H1 (cell line): Measurements from ENCODE around the gene HENMT1. TPM values are rescaled to one million over a fixed set of nuclear protein-coding genes. Genes with fewer than 3 reads are reported as not detected.

ENCODE experiments used
- CTCF ChIA-PET: fragments of 300-600 bp; sonication (Branson Sonifier 250); formaldehyde crosslinking; loops from one replicate; lab custom pipeline; 2021; ENCODE audit not compliant: partially characterized antibody; lab: Charles Lee
- POLR2A ChIA-PET: fragments of 300-600 bp; sonication (Branson Sonifier 250); formaldehyde crosslinking; loops from one replicate; lab custom pipeline; 2021; ENCODE audit warnings: inconsistent platforms; ENCODE audit not compliant: partially characterized antibody; lab: Charles Lee
- DNase-seq, 2 experiments: peaks; one replicate each; pipeline versions ENCODE4 v3.0.0 to v3.0.0-alpha.2; 2010 to 2022; ENCODE audit warnings: low spot score in 2 of 2, low read depth in 1 of 2, mixed read lengths in 1 of 2
- FAIRE-seq: peaks from 2 replicates; lab custom pipeline; 2011; peaks lifted over from hg19 to GRCh38; lab: Jason Lieb, UNC
- H2AFZ ChIP-seq: 2 replicates; pipeline ENCODE4 v1.8.1; 2012; ENCODE audit warnings: low read length, inconsistent platforms
- H2AK5ac ChIP-seq: 2 replicates; pipeline ENCODE4 v1.6.1; 2013; ENCODE audit warnings: low read depth, low read length
- H2BK120ac ChIP-seq: replicated peaks from 2 replicates; pipeline ENCODE3; 2013; ENCODE audit warnings: low read depth, low read length, inconsistent platforms
- H2BK12ac ChIP-seq: 2 replicates; pipeline ENCODE4 v1.6.1; 2013; ENCODE audit warnings: low read depth, low read length
- H2BK15ac ChIP-seq: 2 replicates; pipeline ENCODE4 v1.6.1; 2013; ENCODE audit warnings: low read length
- H2BK20ac ChIP-seq: 2 replicates; pipeline ENCODE4 v1.6.1; 2013; ENCODE audit warnings: low read length
- H2BK5ac ChIP-seq: 2 replicates; pipeline ENCODE4 v1.6.1; 2013; ENCODE audit warnings: low read depth, low read length
- H3K14ac ChIP-seq: 2 replicates; pipeline ENCODE4 v1.6.1; 2013; ENCODE audit warnings: inconsistent platforms; ENCODE audit not compliant: insufficient read length
- H3K18ac ChIP-seq: 2 replicates; pipeline ENCODE4 v1.6.1; 2013; ENCODE audit warnings: low read length; ENCODE audit errors: extremely low read depth
- H3K23ac ChIP-seq: 2 replicates; pipeline ENCODE4 v1.6.1; 2013; ENCODE audit warnings: inconsistent platforms; ENCODE audit not compliant: insufficient read length
- H3K23me2 ChIP-seq: 2 replicates; pipeline ENCODE4 v1.6.1; 2013; ENCODE audit warnings: low read depth, low read length
- H3K27ac ChIP-seq: 2 replicates; pipeline ENCODE4 v1.6.1; 2011; ENCODE audit warnings: low read depth, low read length, inconsistent platforms
- H3K27me3 ChIP-seq, 4 experiments: replicated peaks in 1 of 4; 1 replicate in 1 of 4; 2 replicates in 3 of 4; pipeline versions ENCODE4 v1.6.1 to v1.8.1; 2011 to 2013; ENCODE audit warnings: low read length in 3 of 4, mild to moderate bottlenecking in 3 of 4, inconsistent platforms in 2 of 4, mixed read lengths in 2 of 4, moderate library complexity in 1 of 4; ENCODE audit not compliant: control insufficient read depth in 3 of 4, insufficient read depth in 3 of 4; ENCODE audit errors: extremely low read depth in 1 of 4
- H3K36me3 ChIP-seq, 4 experiments: 2 replicates each; pipeline versions ENCODE4 v1.6.1 to v1.8.1; 2011 to 2013; ENCODE audit warnings: mild to moderate bottlenecking in 4 of 4, low read length in 3 of 4, moderate library complexity in 2 of 4, control low read depth in 1 of 4, inconsistent platforms in 1 of 4; ENCODE audit not compliant: insufficient read depth in 4 of 4, control insufficient read depth in 2 of 4
- H3K4ac ChIP-seq: replicated peaks from 2 replicates; pipeline ENCODE3; 2013; ENCODE audit warnings: low read length, low read depth, mixed read lengths, inconsistent platforms; ENCODE audit not compliant: insufficient read length
- H3K4me1 ChIP-seq, 4 experiments: replicated peaks in 1 of 4; 1 replicate in 1 of 4; 2 replicates in 3 of 4; pipeline versions ENCODE4 v1.6.1 to v1.8.1; 2011 to 2013; ENCODE audit warnings: low read length in 3 of 4, inconsistent platforms in 2 of 4, mixed read lengths in 1 of 4; ENCODE audit not compliant: insufficient read depth in 4 of 4, control insufficient read depth in 3 of 4
- H3K4me2 ChIP-seq, 2 experiments: 2 replicates each; pipeline versions ENCODE4 v1.6.1 to v1.8.1; 2011 to 2013; ENCODE audit warnings: low read depth in 2 of 2, low read length in 2 of 2, control low read depth in 1 of 2, inconsistent platforms in 1 of 2, mild to moderate bottlenecking in 1 of 2; ENCODE audit not compliant: insufficient read depth in 1 of 2
- H3K4me3 ChIP-seq, 4 experiments: fragments of 200-600, 300-600 bp in 1 of 4; sonication (generic), shearing (Covaris generic), sonication (Bioruptor Twin) in 1 of 4; 2 replicates each; pipeline versions ENCODE4 v1.5.1 to v1.8.1; 2011 to 2016; ENCODE audit warnings: low read length in 4 of 4, low read depth in 3 of 4, control low read depth in 2 of 4, inconsistent platforms in 2 of 4, mild to moderate bottlenecking in 2 of 4, mixed read lengths in 1 of 4, moderate library complexity in 1 of 4; ENCODE audit not compliant: insufficient read depth in 2 of 4; ENCODE audit errors: extremely low read depth in 1 of 4
- H3K56ac ChIP-seq: replicated peaks from 2 replicates; pipeline ENCODE3; 2013; ENCODE audit warnings: low read depth, mild to moderate bottlenecking, mixed read lengths, low read length, inconsistent platforms; ENCODE audit not compliant: insufficient read length
- H3K79me1 ChIP-seq: 2 replicates; pipeline ENCODE4 v1.6.1; 2013; ENCODE audit warnings: low read depth, low read length, control low read depth
- H3K79me2 ChIP-seq, 2 experiments: 2 replicates each; pipeline versions ENCODE4 v1.6.1 to v1.8.1; 2012 to 2013; ENCODE audit warnings: low read length in 2 of 2, mild to moderate bottlenecking in 2 of 2, inconsistent platforms in 1 of 2; ENCODE audit not compliant: insufficient read depth in 2 of 2, control insufficient read depth in 1 of 2
- H3K9ac ChIP-seq, 4 experiments: replicated peaks in 1 of 4; 1 replicate in 1 of 4; 2 replicates in 3 of 4; pipeline versions ENCODE4 v1.6.1 to v1.8.1; 2011 to 2013; ENCODE audit warnings: low read depth in 3 of 4, low read length in 3 of 4, control low read depth in 2 of 4, mild to moderate bottlenecking in 2 of 4, moderate library complexity in 2 of 4, inconsistent platforms in 1 of 4; ENCODE audit errors: extremely low read depth in 1 of 4
- H3K9me3 ChIP-seq, 2 experiments: 2 replicates each; pipeline versions ENCODE4 v1.6.1 to v1.8.1; 2012 to 2013; ENCODE audit warnings: mild to moderate bottlenecking in 2 of 2, moderate library complexity in 2 of 2, control low read depth in 1 of 2, inconsistent platforms in 1 of 2, low read depth in 1 of 2, low read length in 1 of 2, mixed read lengths in 1 of 2; ENCODE audit not compliant: insufficient read depth in 2 of 2
- H4K20me1 ChIP-seq, 2 experiments: replicated peaks in 1 of 2; 2 replicates each; pipeline versions ENCODE3 to v1.8.1; 2011 to 2013; ENCODE audit warnings: inconsistent platforms in 2 of 2, low read length in 2 of 2, mild to moderate bottlenecking in 1 of 2; ENCODE audit not compliant: insufficient read depth in 2 of 2, control insufficient read depth in 1 of 2
- H4K5ac ChIP-seq: 2 replicates; pipeline ENCODE4 v1.6.1; 2013; ENCODE audit warnings: low read length, low read depth, mixed read lengths, inconsistent platforms; ENCODE audit not compliant: insufficient read length
- H4K8ac ChIP-seq: 2 replicates; pipeline ENCODE4 v1.8.0; 2013; ENCODE audit warnings: mild to moderate bottlenecking, moderate library complexity, low read length, inconsistent platforms; ENCODE audit not compliant: insufficient read depth; ENCODE audit errors: extremely low read depth
- H4K91ac ChIP-seq: replicated peaks from 2 replicates; pipeline ENCODE3; 2013; ENCODE audit warnings: low read length, mixed read lengths, inconsistent platforms; ENCODE audit not compliant: insufficient read length
- CHD1 ChIP-seq: IDR thresholded peaks from 2 replicates; pipeline ENCODE4 v1.6.1; 2012; ENCODE audit warnings: low read depth, low read length, improper control_type of control experiment
- GTF2F1 ChIP-seq: IDR thresholded peaks from 2 replicates; pipeline ENCODE4 v1.6.1; 2012; ENCODE audit warnings: low read depth, low read length, improper control_type of control experiment, borderline replicate concordance
- HDAC6 ChIP-seq: IDR thresholded peaks from one replicate; pipeline ENCODE4 v1.7.1; 2012; ENCODE audit warnings: low read depth, mild to moderate bottlenecking, inconsistent platforms, low read length, moderate library complexity
- JUN ChIP-seq: IDR thresholded peaks from 2 replicates; pipeline ENCODE4 v1.6.1; 2011; ENCODE audit warnings: low read depth, mild to moderate bottlenecking, improper control_type of control experiment, low read length
- KDM1A ChIP-seq: fragments of 200-600, 300-600 bp; sonication (generic); IDR thresholded peaks from 2 replicates; pipeline ENCODE4 v1.7.1; 2016; ENCODE audit warnings: mild to moderate bottlenecking, low read length, borderline replicate concordance
- POLR2AphosphoS5 ChIP-seq: IDR thresholded peaks from 2 replicates; pipeline ENCODE4 v1.6.1; 2011; ENCODE audit warnings: low read depth, low read length
- RAD21 ChIP-seq, 2 experiments: IDR thresholded peaks in 1 of 2; conservative IDR thresholded peaks in 1 of 2; 2 replicates each; pipeline ENCODE4 v1.6.1; 2011; ENCODE audit warnings: low read depth in 2 of 2, low read length in 2 of 2, improper control_type of control experiment in 1 of 2, inconsistent platforms in 1 of 2, mild to moderate bottlenecking in 1 of 2, moderate library complexity in 1 of 2
- RBBP5 ChIP-seq: IDR thresholded peaks from 2 replicates; pipeline ENCODE4 v1.7.1; 2012; ENCODE audit warnings: low read depth, mild to moderate bottlenecking, inconsistent platforms, low read length, moderate library complexity, borderline replicate concordance
- SRF ChIP-seq: IDR thresholded peaks from 2 replicates; pipeline ENCODE4 v1.6.1; 2011; ENCODE audit warnings: mild to moderate bottlenecking, low read depth, low read length, moderate library complexity
- TCF12 ChIP-seq: IDR thresholded peaks from 2 replicates; pipeline ENCODE4 v1.6.1; 2011; ENCODE audit warnings: low read depth, mild to moderate bottlenecking, low read length
- TEAD4 ChIP-seq: IDR thresholded peaks from 2 replicates; pipeline ENCODE4 v1.6.1; 2012; ENCODE audit warnings: low read depth, low read length, inconsistent platforms, mixed read lengths
- WGBS, 2 experiments: shearing (Covaris generic) in 1 of 2; methylation state at CpG; one replicate each; pipeline versions ENCODE4 v1.1.6 to v1.1.7; 2013 to 2015; ENCODE audit warnings: low lambda C conversion rate in 2 of 2, mixed read lengths in 2 of 2, inconsistent platforms in 1 of 2, low coverage in 1 of 2, missing lambda C conversion rate in 1 of 2; ENCODE audit not compliant: insufficient replicate concordance in 2 of 2, insufficient coverage in 1 of 2, insufficient read length in 1 of 2; ENCODE audit errors: extremely low coverage in 1 of 2, missing lambda C conversion rate in 1 of 2; 5-methylcytosine and 5-hydroxymethylcytosine counted together
- polyA plus RNA-seq, 7 experiments: library from polyadenylated mRNA; depleted of rRNA in 3 of 7; stranded (reverse) in 5 of 7; unstranded in 2 of 7; fragments of >200 nt in 5 of 7; fragments of 200-250 nt in 2 of 7; gene quantifications; 1 replicate in 5 of 7; 2 replicates in 1 of 7; 4 replicates in 1 of 7; pipeline versions ENCODE4 v1.2.1 to v1.2.3, GENCODE V29; 2011 to 2013; ENCODE audit warnings: missing spikeins in 2 of 7, mixed read lengths in 2 of 7
- total RNA-seq: library from RNA; stranded (reverse); fragmentation: NEBNext Ultra II Directional; extraction: Animal tissue kit (Norgen Biotek cat#: 25700); gene quantifications from 2 replicates; pipeline ENCODE4 v1.2.1, GENCODE V29; 2021
- TF ChIP-seq, protein P1 (sequence below), 3 experiments: IDR thresholded peaks; 1 replicate in 2 of 3; 2 replicates in 1 of 3; pipeline versions ENCODE4 v1.5.1 to v1.6.1; 2011; ENCODE audit warnings: low read length in 3 of 3, mild to moderate bottlenecking in 3 of 3, inconsistent platforms in 2 of 3, low read depth in 1 of 3, moderate library complexity in 1 of 3; ENCODE audit not compliant: insufficient read depth in 1 of 3; ENCODE audit errors: control extremely low read depth in 1 of 3

HENMT1 gene
- total and polyA plus RNA-seq, 2 of the 8 experiments (the other 6 are each of a cell fraction or from before 2014, with no cell fraction given) = 2.9 to 5.6 TPM

DNA sequence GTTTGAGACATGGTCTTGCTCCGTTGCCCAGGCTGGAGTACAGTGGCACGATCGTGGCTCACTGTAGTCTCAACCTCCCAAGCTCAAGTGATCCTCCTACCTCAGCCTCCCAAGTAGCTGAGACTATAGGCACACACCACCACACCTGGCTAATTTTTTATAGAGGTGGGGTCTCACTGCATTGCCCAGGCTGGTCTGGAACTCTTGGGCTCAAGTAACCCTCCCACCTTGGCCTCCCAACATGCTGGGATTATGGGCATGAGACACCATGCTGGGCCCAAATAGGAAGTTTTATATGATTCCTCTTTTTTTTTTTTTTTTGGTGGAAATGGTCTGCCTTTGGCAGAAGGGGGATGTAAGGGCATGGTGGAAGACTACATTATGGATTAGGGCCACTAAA is 45.8 kb upstream of the HENMT1 start:
- Histone ChIP-seq H3K23ac (no peak overlapping the region), H4K5ac (no peak overlapping the region), H3K18ac (no peak overlapping the region), H3K56ac (no peak overlapping the region), H3K14ac (no peak overlapping the region), H4K20me1 (no peaks in the 10 kb centered on the region), H3K4me2 (no peak overlapping the region), H2AK5ac (no peak overlapping the region), H3K27ac (no peak overlapping the region), H3K9me3 (no peaks in the 10 kb centered on the region), H2BK5ac (no peak overlapping the region), H2BK15ac (no peak overlapping the region), H3K4me1 (no peaks in the 10 kb centered on the region), H3K79me1 (no peaks in the 10 kb centered on the region), H2BK120ac (no peak overlapping the region), H4K91ac (no peak overlapping the region), H2BK12ac (no peak overlapping the region), H3K9ac (no peak overlapping the region), H2AFZ (no peak overlapping the region), H2BK20ac (no peak overlapping the region), H3K4me3 (no peak overlapping the region), H3K36me3 (peaks cover 0 to 4% (median under 1%) of the 10 kb centered on the region in 4 experiments; a peak in 1 of 8 replicates), H3K27me3 (no peaks in the 10 kb centered on the region), H3K4ac (no peak overlapping the region), H3K23me2 (no peaks in the 10 kb centered on the region), H3K79me2 (no peaks in the 10 kb centered on the region), H4K8ac (no peak overlapping the region)
- WGBS, 2 experiments = 96% methylated on average over 3 of the region's 3 CpGs; no CpG with 5 or more reads in 1 of the 2 experiments
- ChIA-PET CTCF (no interaction called here), POLR2A (interaction anchor here (2.0 to 5.4 kb wide), 2 partner anchors 14 to 15 kb away, joined by 5 to 79 read pairs; partner anchors contain the start of gene PRPF38B)
- DNase-seq = no peak
- FAIRE-seq = no peak
- no peak for TF ChIP-seq JUN
- TF ChIP-seq POLR2AphosphoS5 = no peak
- no peak for TF ChIP-seq TCF12
- TF ChIP-seq RAD21 (IDR thresholded peaks at IDR 0.05 in 1 of 2, conservative IDR thresholded peaks at IDR 0.05 in 1 of 2; ENCODE audit: low read depth in 2 of 2, low read length in 2 of 2) = no peak
- TF ChIP-seq KDM1A = no peak
- TF ChIP-seq HDAC6 = no peak
- no peak for TF ChIP-seq RBBP5
- TF ChIP-seq GTF2F1 = no peak
- TF ChIP-seq CHD1 = no peak
- TF ChIP-seq TEAD4 = no peak
- no peak for TF ChIP-seq SRF
- TF ChIP-seq, protein P1, sequence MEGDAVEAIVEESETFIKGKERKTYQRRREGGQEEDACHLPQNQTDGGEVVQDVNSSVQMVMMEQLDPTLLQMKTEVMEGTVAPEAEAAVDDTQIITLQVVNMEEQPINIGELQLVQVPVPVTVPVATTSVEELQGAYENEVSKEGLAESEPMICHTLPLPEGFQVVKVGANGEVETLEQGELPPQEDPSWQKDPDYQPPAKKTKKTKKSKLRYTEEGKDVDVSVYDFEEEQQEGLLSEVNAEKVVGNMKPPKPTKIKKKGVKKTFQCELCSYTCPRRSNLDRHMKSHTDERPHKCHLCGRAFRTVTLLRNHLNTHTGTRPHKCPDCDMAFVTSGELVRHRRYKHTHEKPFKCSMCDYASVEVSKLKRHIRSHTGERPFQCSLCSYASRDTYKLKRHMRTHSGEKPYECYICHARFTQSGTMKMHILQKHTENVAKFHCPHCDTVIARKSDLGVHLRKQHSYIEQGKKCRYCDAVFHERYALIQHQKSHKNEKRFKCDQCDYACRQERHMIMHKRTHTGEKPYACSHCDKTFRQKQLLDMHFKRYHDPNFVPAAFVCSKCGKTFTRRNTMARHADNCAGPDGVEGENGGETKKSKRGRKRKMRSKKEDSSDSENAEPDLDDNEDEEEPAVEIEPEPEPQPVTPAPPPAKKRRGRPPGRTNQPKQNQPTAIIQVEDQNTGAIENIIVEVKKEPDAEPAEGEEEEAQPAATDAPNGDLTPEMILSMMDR (IDR thresholded peaks at IDR 0.05; ENCODE audit: control extremely low read depth in 1 of 3, insufficient read depth in 1 of 3, low read depth in 1 of 3, low read length in 3 of 3) = no peak
